Vagina (tissue), 2 donors: ENCODE data around the gene PRKAR1B. TPM values are rescaled to one million over a fixed set of nuclear protein-coding genes. Genes with fewer than 3 reads are reported as not detected.
A peak's percentile ranks its signal among the peaks of the same experiment; 100 is the strongest.

Experiments used
- DNase-seq, 2 donors: peaks; one replicate each; pipeline ENCODE4 v3.0.0-alpha.2; 2017; ENCODE audit errors: extremely low spot score in 2 of 2
- H3K27ac ChIP-seq: fragments of 200-600 bp; sonication (generic); one replicate; pipeline ENCODE4 v1.5.1; 2019
- H3K27me3 ChIP-seq: fragments of 200-600 bp; sonication (generic); one replicate; pipeline ENCODE4 v1.5.1; 2019
- H3K36me3 ChIP-seq, 2 donors: fragments of 200-600 bp; sonication (generic); one replicate each; pipeline ENCODE4 v1.5.1; 2017 to 2019
- H3K4me1 ChIP-seq: fragments of 200-600 bp; sonication (generic); one replicate; pipeline ENCODE4 v1.5.1; 2019
- H3K4me3 ChIP-seq, 2 donors: fragments of 200-600 bp; sonication (generic); 1 replicate in 1 of 2; 2 replicates in 1 of 2; pipeline ENCODE4 v1.5.1; 2016 to 2019
- H3K9me3 ChIP-seq: fragments of 200-600 bp; sonication (generic); one replicate; pipeline ENCODE4 v1.5.1; 2019
- CTCF ChIP-seq, 3 experiments: fragments of 450-650 bp in 2 of 3; fragments of 200-600 bp in 1 of 3; sonication (generic) in 1 of 3; IDR thresholded peaks; one replicate each; pipeline ENCODE4 v1.5.1; 2017 to 2019; ENCODE audit warnings: antibody characterized with exemption in 3 of 3, mild to moderate bottlenecking in 2 of 3, moderate library complexity in 2 of 3
- POLR2A ChIP-seq, 2 donors: fragments of 450-650 bp; IDR thresholded peaks; one replicate each; pipeline ENCODE4 v1.6.1; 2017; ENCODE audit warnings: antibody characterized with exemption in 2 of 2, mild to moderate bottlenecking in 2 of 2, moderate library complexity in 2 of 2
- POLR2AphosphoS5 ChIP-seq, 2 donors: sonication (generic); formaldehyde crosslinking; IDR thresholded peaks; one replicate each; pipeline ENCODE4 v1.9.0; 2017; ENCODE audit warnings: antibody characterized with exemption in 2 of 2, mild to moderate bottlenecking in 2 of 2, low read depth in 1 of 2; ENCODE audit not compliant: insufficient read depth in 1 of 2
- intact Hi-C: fragments of 100-400 bp; cut with DNase I; formaldehyde crosslinking; loops from one replicate; pipeline ENCODE4 v1.15.1; 2023
- total RNA-seq: library from RNA; depleted of rRNA; stranded (reverse); fragments of >200 nt; gene quantifications from one replicate; pipeline ENCODE4 v1.2.3, GENCODE V29; 2016

The PRKAR1B gene
- total RNA-seq, 1 donor from 2014 or later, result 31.4 TPM

DNA sequence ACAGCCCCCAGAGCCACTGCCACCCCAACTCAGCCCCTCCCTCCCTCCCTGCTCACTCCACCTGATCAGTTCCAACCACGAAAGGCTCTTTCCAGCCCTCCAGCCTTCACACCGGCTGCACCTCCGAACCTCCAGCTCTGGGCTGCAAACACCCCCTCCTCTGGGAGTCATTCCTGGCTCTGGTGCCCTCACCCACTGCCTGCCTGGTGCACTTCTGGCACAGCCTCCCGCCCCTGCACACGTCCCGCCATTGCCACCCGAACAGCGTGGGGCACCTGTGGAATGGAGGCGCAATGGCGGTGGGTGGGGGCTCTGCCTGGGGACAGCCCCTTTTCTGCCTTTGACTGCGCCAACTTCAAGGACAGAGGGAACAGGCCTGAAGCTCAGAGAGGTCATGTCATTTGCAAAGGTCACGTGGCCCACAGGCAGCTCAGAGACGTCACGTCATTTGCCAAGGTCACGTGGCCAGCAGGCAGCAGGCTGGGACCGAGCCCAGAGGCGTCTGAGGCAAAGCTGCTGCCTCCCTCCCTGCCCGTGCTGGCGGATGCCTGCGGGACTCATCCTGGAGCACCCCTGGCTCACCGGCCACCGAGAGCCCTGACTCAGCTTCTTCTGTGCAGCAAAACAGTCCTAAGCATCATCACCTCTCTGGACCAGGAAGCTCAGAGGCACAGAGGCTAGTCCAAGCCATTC, 76.6 kb downstream of the PRKAR1B start:
- intact Hi-C loops, result no loop called here
- no peak overlapping the region for H3K27ac ChIP-seq
- TF ChIP-seq CTCF (IDR thresholded peaks at IDR 0.05) (no peak), POLR2A (IDR thresholded peaks at IDR 0.05) (no peak), POLR2AphosphoS5 (IDR thresholded peaks at IDR 0.05; ENCODE audit: insufficient read depth in 1 of 2, low read depth in 1 of 2) (peak in 1 of 2 donors; percentile 25)
- H3K4me3 ChIP-seq, result no peak overlapping the region
- no peaks in the 10 kb centered on the region for H3K36me3 ChIP-seq
- no peaks in the 10 kb centered on the region for H3K4me1 ChIP-seq
- no peak for DNase-seq
- no peaks in the 10 kb centered on the region for H3K27me3 ChIP-seq
- H3K9me3 ChIP-seq, result no peaks in the 10 kb centered on the region

DNA sequence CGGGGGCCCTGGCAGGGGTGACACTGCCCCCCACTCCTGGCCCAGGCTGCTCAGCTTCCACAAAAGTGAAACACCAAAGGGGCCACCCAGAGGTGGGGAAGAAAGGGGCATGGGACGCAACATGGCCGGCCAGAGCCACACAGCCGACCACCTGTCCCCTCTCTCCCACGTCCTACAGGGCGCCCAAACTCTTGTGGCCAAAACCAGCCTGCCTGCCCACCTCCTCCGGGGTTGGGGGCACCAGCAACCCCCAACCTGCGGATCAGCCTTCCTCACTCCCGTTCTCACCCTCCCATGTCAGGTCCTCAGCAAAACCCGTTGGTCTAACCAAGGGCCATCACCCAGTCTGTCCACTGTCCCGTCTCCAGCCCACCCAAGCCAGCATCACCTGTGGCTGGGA, 80.1 kb downstream of the PRKAR1B start:
- TF ChIP-seq CTCF (IDR thresholded peaks at IDR 0.05) (no peak), POLR2AphosphoS5 (IDR thresholded peaks at IDR 0.05; ENCODE audit: insufficient read depth in 1 of 2, low read depth in 1 of 2) (no peak)
- intact Hi-C loops, result no loop called here
- Histone ChIP-seq H3K36me3 (no peaks in the 10 kb centered on the region), H3K27ac (no peak overlapping the region), H3K9me3 (no peaks in the 10 kb centered on the region), H3K4me3 (no peak overlapping the region), H3K27me3 (no peaks in the 10 kb centered on the region), H3K4me1 (no peaks in the 10 kb centered on the region)
- no peak for DNase-seq

DNA sequence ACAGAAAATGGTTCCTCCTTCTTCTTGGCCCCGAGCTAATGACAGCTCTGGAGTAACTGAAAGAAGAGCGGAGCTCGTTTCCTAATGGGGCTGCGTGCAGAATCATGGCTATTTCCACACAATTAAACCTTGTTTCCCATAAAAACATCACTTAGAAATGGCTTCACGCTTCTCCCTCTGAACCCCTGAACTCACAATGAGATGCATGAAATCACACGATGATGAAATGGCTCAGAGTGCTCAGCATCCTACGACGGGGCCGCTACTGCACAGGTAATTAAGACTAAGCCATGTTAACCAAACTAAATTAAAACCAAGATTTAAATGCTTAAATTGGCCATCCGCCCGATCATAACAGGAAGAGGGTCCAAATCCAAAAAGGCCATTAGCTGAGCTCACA, 80.6 kb downstream of the PRKAR1B start:
- DNase-seq, result no peak
- H3K27me3 ChIP-seq, result no peaks in the 10 kb centered on the region
- no peaks in the 10 kb centered on the region for H3K9me3 ChIP-seq
- TF ChIP-seq POLR2AphosphoS5 (IDR thresholded peaks at IDR 0.05; ENCODE audit: insufficient read depth in 1 of 2, low read depth in 1 of 2), result no peak
- intact Hi-C loops, result no loop called here
- H3K27ac ChIP-seq, result no peak overlapping the region
- no peak overlapping the region for H3K4me3 ChIP-seq
- no peaks in the 10 kb centered on the region for H3K4me1 ChIP-seq
- no peaks in the 10 kb centered on the region for H3K36me3 ChIP-seq

GRCh38 chr7:645606-646005, 81.5 kb downstream of the PRKAR1B start:
- DNase-seq, result no peak
- no peak overlapping the region for H3K27ac ChIP-seq
- TF ChIP-seq POLR2A (IDR thresholded peaks at IDR 0.05), result no peak
- no peak for TF ChIP-seq POLR2AphosphoS5 (IDR thresholded peaks at IDR 0.05; ENCODE audit: insufficient read depth in 1 of 2, low read depth in 1 of 2)
- no peak for TF ChIP-seq CTCF (IDR thresholded peaks at IDR 0.05)
- no peaks in the 10 kb centered on the region for H3K4me1 ChIP-seq
- H3K27me3 ChIP-seq, result no peaks in the 10 kb centered on the region
- H3K4me3 ChIP-seq, result no peak overlapping the region
- intact Hi-C loops, result no loop called here
- H3K9me3 ChIP-seq, result no peaks in the 10 kb centered on the region
- no peaks in the 10 kb centered on the region for H3K36me3 ChIP-seq

GRCh38 chr7:644381-645305, 82.4 kb downstream of the PRKAR1B start:
- Histone ChIP-seq H3K9me3 (no peaks in the 10 kb centered on the region), H3K36me3 (no peaks in the 10 kb centered on the region), H3K4me1 (no peaks in the 10 kb centered on the region), H3K4me3 (no peak overlapping the region), H3K27me3 (no peaks in the 10 kb centered on the region), H3K27ac (no peak overlapping the region)
- intact Hi-C loops, result no loop called here
- TF ChIP-seq CTCF (IDR thresholded peaks at IDR 0.05) (no peak), POLR2AphosphoS5 (IDR thresholded peaks at IDR 0.05; ENCODE audit: insufficient read depth in 1 of 2, low read depth in 1 of 2) (no peak), POLR2A (IDR thresholded peaks at IDR 0.05) (no peak)
- DNase-seq, result no peak
